ENCODE measurements around the gene ALDH1A1.

ALDH1A1 gene

DNA sequence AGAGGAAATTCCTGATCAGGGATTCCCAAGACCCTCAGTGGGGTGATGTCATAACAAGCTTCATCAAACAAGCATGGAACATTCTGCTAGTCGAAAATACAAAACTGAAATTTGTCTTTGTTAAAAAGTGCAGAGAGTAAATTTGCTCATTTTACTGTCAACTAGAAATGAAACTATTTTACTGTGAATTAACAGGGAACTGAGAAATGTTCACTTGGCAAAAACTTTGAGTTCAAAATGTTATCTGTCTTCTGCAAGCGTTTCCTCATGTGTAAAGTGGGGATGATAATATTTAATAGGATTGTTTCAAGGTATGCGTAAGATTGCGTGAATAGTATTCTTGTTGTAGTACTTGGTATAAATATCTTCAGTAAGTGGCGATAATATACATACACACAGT is 45.4 kb downstream of the ALDH1A1 start:
- TF ChIP-seq, protein P1, sequence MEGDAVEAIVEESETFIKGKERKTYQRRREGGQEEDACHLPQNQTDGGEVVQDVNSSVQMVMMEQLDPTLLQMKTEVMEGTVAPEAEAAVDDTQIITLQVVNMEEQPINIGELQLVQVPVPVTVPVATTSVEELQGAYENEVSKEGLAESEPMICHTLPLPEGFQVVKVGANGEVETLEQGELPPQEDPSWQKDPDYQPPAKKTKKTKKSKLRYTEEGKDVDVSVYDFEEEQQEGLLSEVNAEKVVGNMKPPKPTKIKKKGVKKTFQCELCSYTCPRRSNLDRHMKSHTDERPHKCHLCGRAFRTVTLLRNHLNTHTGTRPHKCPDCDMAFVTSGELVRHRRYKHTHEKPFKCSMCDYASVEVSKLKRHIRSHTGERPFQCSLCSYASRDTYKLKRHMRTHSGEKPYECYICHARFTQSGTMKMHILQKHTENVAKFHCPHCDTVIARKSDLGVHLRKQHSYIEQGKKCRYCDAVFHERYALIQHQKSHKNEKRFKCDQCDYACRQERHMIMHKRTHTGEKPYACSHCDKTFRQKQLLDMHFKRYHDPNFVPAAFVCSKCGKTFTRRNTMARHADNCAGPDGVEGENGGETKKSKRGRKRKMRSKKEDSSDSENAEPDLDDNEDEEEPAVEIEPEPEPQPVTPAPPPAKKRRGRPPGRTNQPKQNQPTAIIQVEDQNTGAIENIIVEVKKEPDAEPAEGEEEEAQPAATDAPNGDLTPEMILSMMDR (IDR thresholded peaks at IDR 0.05; ENCODE audit: insufficient read depth, low read depth, low read length, missing control alignments) = no peak
- DNase-seq (ENCODE audit: low read depth) = no peak
- H3K4me3 ChIP-seq (ENCODE audit: low read depth, low read length) = no peak overlapping the region

DNA sequence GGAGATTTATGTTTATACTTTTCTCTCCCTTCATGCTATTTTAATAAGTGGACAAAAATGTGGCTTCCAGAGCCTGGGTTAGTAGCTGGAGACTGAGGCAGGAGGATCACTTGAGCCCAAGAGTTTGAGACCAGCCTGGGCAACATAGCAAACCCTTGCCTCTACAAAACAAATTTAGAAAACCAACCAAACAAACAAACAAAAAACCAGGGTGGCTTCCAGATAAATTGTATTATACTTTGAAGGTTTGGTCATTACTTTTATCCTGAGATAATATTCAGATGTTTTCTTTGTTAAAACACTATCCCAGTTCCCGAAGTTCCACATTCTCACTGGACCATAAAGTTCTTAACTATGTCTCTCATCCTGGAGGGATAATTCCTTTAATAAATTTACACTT is 46.0 kb downstream of the ALDH1A1 start:
- no peak overlapping the region for H3K4me3 ChIP-seq (ENCODE audit: low read depth, low read length)
- TF ChIP-seq, protein P1 (IDR thresholded peaks at IDR 0.05; ENCODE audit: insufficient read depth, low read depth, low read length, missing control alignments) = no peak
- DNase-seq (ENCODE audit: low read depth) = no peak

DNA sequence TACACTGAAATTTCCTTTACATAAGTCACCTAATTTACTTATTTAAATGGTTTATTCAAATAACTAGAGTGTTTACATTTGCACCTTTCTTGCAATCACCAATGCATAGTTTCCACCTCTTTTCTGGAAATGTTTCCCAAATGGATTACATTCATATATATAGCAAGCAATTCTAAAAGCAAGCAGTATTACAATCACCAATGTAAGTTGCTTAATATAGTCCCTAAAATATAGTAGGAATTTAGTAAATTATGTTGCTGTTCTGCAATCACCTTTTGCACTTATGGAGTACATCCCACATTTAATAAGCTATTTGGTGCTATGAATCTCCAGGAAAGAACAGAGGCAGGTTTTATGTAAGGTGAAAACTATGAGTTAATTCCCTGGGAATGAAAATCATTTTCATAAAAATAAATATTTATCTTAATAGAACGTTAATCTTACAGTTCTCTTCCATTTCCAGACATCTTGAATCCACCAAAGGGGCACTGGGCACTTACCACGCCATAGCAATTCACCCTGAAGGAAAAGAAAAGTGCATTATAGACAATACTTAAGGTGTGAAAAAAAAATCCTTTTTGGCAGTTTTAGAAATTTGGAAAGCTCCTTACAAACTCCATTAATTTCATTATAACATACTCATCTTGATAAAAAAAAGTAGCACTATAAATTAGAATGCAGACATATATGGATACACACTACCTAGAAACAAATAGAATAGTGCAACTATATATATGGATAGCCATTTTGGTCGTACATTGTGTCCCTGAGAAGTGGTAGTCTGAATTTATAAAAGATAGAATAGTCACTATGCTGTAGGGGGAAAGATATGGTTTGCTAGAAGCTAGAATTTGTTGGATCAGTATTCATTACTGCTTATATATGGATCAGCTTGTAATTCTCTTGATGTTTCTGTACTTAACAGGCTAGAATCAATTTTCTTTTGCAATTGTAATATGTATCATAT is 47.1 kb downstream of the ALDH1A1 start:
- no peak overlapping the region for H3K4me3 ChIP-seq (ENCODE audit: low read depth, low read length)
- TF ChIP-seq, protein P1 (IDR thresholded peaks at IDR 0.05; ENCODE audit: insufficient read depth, low read depth, low read length, missing control alignments) = no peak
- DNase-seq (ENCODE audit: low read depth) = no peak

DNA sequence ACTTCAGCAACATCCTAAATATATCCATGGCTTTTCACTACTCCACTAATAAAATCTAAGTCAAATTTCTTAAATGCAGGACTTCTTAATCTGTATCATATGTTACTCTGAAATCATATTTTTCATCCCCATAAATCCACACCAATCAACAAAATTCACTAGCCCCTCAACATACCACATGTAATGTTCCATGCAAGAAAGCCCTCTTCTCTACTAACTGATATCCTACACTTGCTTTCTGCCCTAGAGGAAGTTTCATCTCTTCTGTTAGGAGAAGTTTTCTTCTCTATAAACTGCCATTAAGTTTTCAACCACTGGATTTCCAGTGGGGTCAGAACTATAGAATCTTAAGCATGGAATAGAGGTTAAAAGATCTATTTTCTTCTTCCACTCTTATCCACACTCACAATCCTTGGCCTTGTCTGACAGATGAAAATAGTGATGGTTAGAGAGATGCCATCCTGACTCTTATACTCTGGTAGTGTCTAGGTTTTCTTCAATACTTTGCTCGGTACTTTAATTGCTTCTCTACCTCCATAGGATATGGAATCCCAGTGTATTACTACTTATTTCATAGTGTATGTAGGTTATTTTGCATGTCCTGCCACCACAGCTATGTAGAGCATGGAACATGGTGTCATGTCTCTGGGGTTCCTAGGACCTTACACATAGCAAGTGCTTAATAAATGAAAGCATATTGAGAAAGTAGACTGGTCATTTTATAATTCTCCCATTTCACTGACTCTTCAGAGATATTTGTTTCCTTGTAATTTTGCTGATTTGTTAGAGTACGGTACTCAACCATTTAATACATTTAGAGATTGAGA is 48.4 kb downstream of the ALDH1A1 start:
- H3K4me3 ChIP-seq (ENCODE audit: low read depth, low read length) = no peak overlapping the region
- TF ChIP-seq, protein P1 (IDR thresholded peaks at IDR 0.05; ENCODE audit: insufficient read depth, low read depth, low read length, missing control alignments) = no peak

DNA sequence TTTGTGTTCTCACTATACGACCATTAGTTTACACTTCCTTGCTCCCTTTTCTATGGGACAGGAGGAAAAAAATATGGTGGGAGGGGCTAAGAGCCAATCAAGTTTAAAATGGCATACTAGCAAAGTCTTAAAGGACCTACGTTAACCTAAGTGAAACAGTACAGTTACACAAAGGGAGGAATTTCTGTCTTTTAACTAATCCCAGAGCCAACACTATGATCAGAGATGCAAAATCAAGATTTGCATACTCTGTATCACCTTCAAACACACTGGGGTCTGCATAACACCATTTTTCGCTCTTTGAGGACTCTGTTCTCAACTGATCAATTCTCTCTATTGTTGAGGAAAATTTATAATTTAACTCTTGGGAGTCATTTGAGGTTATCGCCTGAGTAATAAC is 49.8 kb downstream of the ALDH1A1 start:
- no peak overlapping the region for H3K4me3 ChIP-seq (ENCODE audit: low read depth, low read length)
- TF ChIP-seq, protein P1 (IDR thresholded peaks at IDR 0.05; ENCODE audit: insufficient read depth, low read depth, low read length, missing control alignments) = no peak
- DNase-seq (ENCODE audit: low read depth) = no peak

More for the DNA sequence above, 48.4 kb downstream of the ALDH1A1 start:
- DNase-seq (ENCODE audit: low read depth) = no peak

DNA sequence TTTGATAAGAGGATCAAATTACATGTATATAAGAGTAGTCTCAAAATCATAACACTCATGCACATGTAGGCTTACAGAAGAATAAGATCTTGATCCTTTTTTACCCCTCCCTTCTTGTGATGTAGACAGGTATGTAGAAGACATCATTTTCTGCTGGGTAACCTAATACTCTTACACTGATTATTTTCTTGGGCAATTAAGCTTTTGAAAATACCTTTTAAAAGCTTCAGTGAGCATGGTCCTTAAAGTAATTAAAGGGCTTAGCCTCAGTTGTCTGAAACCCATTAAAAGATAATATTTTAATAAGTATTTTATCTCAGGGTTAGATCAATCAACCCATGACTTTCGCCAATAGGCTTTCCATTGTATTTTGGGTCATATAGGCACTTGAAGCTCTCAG is 50.6 kb downstream of the ALDH1A1 start:
- TF ChIP-seq, protein P1 (IDR thresholded peaks at IDR 0.05; ENCODE audit: insufficient read depth, low read depth, low read length, missing control alignments) = no peak

More for the DNA sequence above, 50.6 kb downstream of the ALDH1A1 start:
- no peak overlapping the region for H3K4me3 ChIP-seq (ENCODE audit: low read depth, low read length)
- no peak for DNase-seq (ENCODE audit: low read depth)

Measured in GM12865 (cell line).